GM20431 (cell line): ENCODE measurements around the gene EEF2.
"Not testable (repeated sequence)": the region's sequence is repeated elsewhere in the genome, so short reads cannot be mapped to it uniquely, and the experiment has no call there.

Experiments
- in situ Hi-C: fragments of 300-500 bp; cut with MseI, MboI; formaldehyde crosslinking; loops from one replicate; pipeline ENCODE4 v1.15.0; 2020; ENCODE audit warnings: low sequenced_read_pairs; ENCODE audit not compliant: unreplicated experiment

EEF2 gene

GRCh38 chr19:3950871-3951861 lies 34.1 kb downstream of the EEF2 start:
- in situ Hi-C loops: no loop called here

- in situ Hi-C loops: no loop called here
Measured at GRCh38 chr19:3949997-3950859, 35.0 kb downstream of the EEF2 start.

- in situ Hi-C loops: no loop called here
Measured at GRCh38 chr19:3949294-3949693, 36.0 kb downstream of the EEF2 start.

GRCh38 chr19:3947316-3947933 lies 37.8 kb downstream of the EEF2 start:
- in situ Hi-C loops: not testable (repeated sequence)

GRCh38 chr19:3945838-3946237 lies 39.4 kb downstream of the EEF2 start:
- in situ Hi-C loops: no loop called here

GRCh38 chr19:3944018-3944721 lies 41.1 kb downstream of the EEF2 start:
- in situ Hi-C loops: no loop called here

GRCh38 chr19:3942790-3943409 lies 42.4 kb downstream of the EEF2 start:
- in situ Hi-C loops: no loop called here

- in situ Hi-C loops: not testable (repeated sequence)
Measured at GRCh38 chr19:3938300-3938950, 46.8 kb downstream of the EEF2 start.

- in situ Hi-C loops: no loop called here
Measured at GRCh38 chr19:3936506-3937442, 48.5 kb downstream of the EEF2 start.

GRCh38 chr19:3932931-3933810 lies 52.1 kb downstream of the EEF2 start, which contains the start of gene NMRK2:
Gene NMRK2, plus strand, starts transcription at chr19:3933069. Its CDS starts 603 bp downstream, at chr19:3933672.
- in situ Hi-C loops: no loop called here

- in situ Hi-C loops: no loop called here
Measured at GRCh38 chr19:3931041-3931440, 54.2 kb downstream of the EEF2 start.
